Left lung (tissue), 10 donors: ENCODE results near the gene SLC17A1. TPM values are rescaled to one million over a fixed set of nuclear protein-coding genes. Genes with fewer than 3 reads are reported as not detected.
A peak's percentile ranks its signal among the peaks of the same experiment; 100 is the strongest.

ENCODE experiments used
- ATAC-seq: fragments of 200-7000 bp; cut with Tn5 transposase; one replicate; pipeline ENCODE4 v1.9.1; 2020; ENCODE audit warnings: moderate library complexity
- DNase-seq, 4 donors: peaks; one replicate each; pipeline ENCODE4 v3.0.0-alpha.2; 2013 to 2020
- H3K27ac ChIP-seq, 2 donors: fragments of 200-600 bp; sonication (generic) in 1 of 2; one replicate each; pipeline versions ENCODE4 v1.5.0 to v1.8.0; 2020 to 2021
- H3K27me3 ChIP-seq, 2 donors: fragments of 200-600 bp; sonication (generic) in 1 of 2; one replicate each; pipeline versions ENCODE4 v1.5.0 to v1.8.0; 2020 to 2021
- H3K36me3 ChIP-seq, 2 donors: fragments of 200-600 bp; sonication (generic) in 1 of 2; one replicate each; pipeline versions ENCODE4 v1.5.0 to v1.8.0; 2020 to 2021
- H3K4me1 ChIP-seq, 2 donors: fragments of 200-600 bp; one replicate each; pipeline ENCODE4 v1.8.0; 2021
- H3K4me3 ChIP-seq, 2 donors: fragments of 200-600 bp; sonication (generic) in 1 of 2; one replicate each; pipeline versions ENCODE4 v1.5.0 to v1.8.0; 2020 to 2021; ENCODE audit warnings: mild to moderate bottlenecking in 1 of 2
- H3K9me3 ChIP-seq, 2 donors: fragments of 200-600 bp; sonication (generic) in 1 of 2; one replicate each; pipeline versions ENCODE4 v1.5.0 to v1.8.0; 2020 to 2021
- intact Hi-C, 2 donors: fragments of 100-400 bp; cut with DNase I; formaldehyde crosslinking; loops; one replicate each; pipeline versions ENCODE4 v1.11.2 to v1.14.2; 2022
- polyA plus RNA-seq, 6 donors: library from polyadenylated mRNA; unstranded; fragments of 120-200 nt; gene quantifications; one replicate each; pipeline ENCODE4 v1.2.1, GENCODE V29; 2013; ENCODE audit not compliant: insufficient read length in 6 of 6
- total RNA-seq, 2 donors: library from RNA; stranded (reverse); fragmentation: NEBNext Ultra II Directional; extraction: Animal tissue kit (Norgen Biotek cat#: 25700); gene quantifications; one replicate each; pipeline ENCODE4 v1.2.1, GENCODE V29; 2021
- TF ChIP-seq, protein P1 (sequence below), 2 donors: fragments of 200-600 bp; sonication (generic) in 1 of 2; IDR thresholded peaks; one replicate each; pipeline versions ENCODE4 v1.5.0 to v1.8.0; 2021; ENCODE audit warnings: antibody characterized with exemption in 2 of 2
- donor health status: DM: no; HTN: yes; CAD: no.
- donor health status: DM: no; HTN: no; CAD: no.

The SLC17A1 gene
- total and polyA plus RNA-seq, 8 donors, result 0.22 to 0.48 (median 0.30) TPM; not detected in 3

DNA sequence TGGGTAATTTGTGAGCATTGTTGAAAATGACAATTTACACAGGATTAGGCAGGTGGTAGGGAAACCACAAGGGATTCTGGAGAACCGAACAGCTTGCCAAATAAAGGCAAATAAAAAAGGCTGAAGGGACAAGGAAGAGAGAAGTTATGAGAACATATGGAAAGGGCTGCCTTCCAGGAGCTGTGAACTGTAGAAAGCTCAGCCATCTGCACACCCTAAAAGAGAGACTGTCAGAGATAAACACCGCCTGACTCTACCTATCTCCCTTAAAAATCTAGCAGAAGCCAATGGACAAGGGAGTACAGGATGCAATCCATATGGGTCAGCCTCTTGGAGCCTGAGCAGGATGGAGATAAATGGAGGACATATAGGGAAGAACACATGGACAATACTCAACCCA lies 12.7 kb upstream of the SLC17A1 start:
- H3K27ac ChIP-seq, result no peak overlapping the region

DNA sequence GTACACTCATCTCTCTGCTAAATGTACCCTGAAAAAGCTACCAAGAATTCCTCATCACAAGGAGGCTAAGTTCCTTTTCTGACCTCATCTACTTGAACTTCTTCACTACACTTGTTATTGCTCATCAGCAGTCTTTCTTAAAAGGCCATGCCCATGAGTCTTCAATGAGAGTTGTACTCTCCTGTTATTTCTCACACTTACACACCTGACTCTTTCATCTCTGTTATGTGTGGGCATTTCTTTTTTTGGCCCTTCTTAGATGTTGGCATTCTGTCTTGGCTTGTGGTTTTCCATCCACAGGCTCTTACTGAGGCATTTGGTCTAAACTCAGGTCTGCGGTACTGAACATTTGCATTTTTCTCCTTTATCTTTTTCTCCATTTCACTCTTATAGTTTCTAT lies 10.7 kb upstream of the SLC17A1 start:
- intact Hi-C loops, result no loop called here
- TF ChIP-seq, protein P1, sequence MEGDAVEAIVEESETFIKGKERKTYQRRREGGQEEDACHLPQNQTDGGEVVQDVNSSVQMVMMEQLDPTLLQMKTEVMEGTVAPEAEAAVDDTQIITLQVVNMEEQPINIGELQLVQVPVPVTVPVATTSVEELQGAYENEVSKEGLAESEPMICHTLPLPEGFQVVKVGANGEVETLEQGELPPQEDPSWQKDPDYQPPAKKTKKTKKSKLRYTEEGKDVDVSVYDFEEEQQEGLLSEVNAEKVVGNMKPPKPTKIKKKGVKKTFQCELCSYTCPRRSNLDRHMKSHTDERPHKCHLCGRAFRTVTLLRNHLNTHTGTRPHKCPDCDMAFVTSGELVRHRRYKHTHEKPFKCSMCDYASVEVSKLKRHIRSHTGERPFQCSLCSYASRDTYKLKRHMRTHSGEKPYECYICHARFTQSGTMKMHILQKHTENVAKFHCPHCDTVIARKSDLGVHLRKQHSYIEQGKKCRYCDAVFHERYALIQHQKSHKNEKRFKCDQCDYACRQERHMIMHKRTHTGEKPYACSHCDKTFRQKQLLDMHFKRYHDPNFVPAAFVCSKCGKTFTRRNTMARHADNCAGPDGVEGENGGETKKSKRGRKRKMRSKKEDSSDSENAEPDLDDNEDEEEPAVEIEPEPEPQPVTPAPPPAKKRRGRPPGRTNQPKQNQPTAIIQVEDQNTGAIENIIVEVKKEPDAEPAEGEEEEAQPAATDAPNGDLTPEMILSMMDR (IDR thresholded peaks at IDR 0.05), result no peak
- no peak for DNase-seq
- Histone ChIP-seq H3K4me1 (no peaks in the 10 kb centered on the region), H3K9me3 (no peaks in the 10 kb centered on the region), H3K36me3 (no peaks in the 10 kb centered on the region), H3K4me3 (no peak overlapping the region), H3K27me3 (no peaks in the 10 kb centered on the region), H3K27ac (no peak overlapping the region)
- ATAC-seq, result no peak

More for the DNA sequence above, 12.7 kb upstream of the SLC17A1 start:
- DNase-seq (no peak), ATAC-seq (no peak)
- no peaks in the 10 kb centered on the region for H3K4me1 ChIP-seq
- H3K9me3 ChIP-seq, result no peaks in the 10 kb centered on the region
- H3K27me3 ChIP-seq, result no peaks in the 10 kb centered on the region
- intact Hi-C loops, result no loop called here
- TF ChIP-seq, protein P1 (IDR thresholded peaks at IDR 0.05), result no peak
- no peak overlapping the region for H3K4me3 ChIP-seq
- no peaks in the 10 kb centered on the region for H3K36me3 ChIP-seq

DNA sequence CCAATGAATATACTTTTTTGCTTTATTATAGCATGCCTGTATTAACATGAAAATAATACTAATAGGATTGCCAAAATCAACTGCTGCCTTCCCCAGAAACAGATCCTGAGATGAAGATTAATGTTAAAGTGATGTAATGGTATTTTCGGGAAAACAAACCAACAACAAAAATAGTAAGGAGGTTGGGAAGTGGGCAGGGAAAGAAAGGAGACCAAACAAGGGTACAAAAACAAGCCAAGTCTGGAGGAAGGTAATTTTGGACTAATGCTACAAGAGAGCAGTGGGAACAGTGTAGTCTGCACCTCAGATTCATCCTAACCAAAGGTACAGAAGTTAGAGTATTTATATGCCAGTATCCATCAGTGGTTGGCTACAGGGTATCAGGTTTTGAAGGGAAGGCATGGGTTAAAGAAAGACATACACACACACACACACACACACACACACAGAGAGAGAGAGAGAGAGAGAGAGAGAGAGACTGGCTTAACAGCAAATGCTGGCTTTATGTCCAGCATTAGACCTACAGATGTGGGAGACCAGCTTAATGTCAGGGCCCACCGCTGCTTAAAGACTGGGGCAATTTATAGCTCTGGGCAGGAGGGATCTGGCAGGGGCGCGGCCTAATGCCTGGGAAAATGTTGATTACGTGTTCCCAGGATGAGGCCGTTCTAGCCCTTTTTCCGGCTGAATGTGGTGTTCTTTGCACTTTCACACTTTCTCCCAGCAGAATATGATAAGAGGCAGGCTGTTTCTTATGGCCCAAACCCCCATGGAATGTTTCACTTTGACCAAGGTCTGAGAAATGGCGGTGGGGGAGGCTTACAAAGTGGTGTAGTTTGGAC lies 3.8 kb upstream of the SLC17A1 start:
- intact Hi-C loops, result no loop called here

DNA sequence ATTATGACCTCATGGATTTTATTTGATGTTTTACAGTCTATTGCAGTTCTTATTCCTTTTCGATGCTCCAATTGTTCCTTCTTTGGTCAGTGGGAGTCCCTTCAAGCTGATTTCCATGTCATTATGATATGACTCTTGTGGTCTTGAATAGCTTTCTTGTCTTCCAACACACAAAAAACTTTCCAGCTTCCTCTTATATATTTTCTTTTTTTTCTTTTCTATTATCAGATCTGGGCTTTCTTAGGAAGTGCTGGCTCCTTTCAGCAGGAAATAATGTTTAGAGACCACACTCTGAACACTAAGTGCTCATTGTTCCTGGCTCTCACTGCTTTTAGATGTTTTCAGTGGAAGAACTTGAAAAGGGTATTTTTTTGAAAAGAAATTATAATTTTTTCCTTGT lies 3.1 kb upstream of the SLC17A1 start:
- no peak for ATAC-seq
- H3K27ac ChIP-seq, result no peak overlapping the region
- DNase-seq, result no peak
- intact Hi-C loops, result no loop called here
- no peaks in the 10 kb centered on the region for H3K9me3 ChIP-seq
- H3K4me1 ChIP-seq, result no peaks in the 10 kb centered on the region
- TF ChIP-seq, protein P1 (IDR thresholded peaks at IDR 0.05), result no peak
- no peaks in the 10 kb centered on the region for H3K27me3 ChIP-seq
- no peaks in the 10 kb centered on the region for H3K36me3 ChIP-seq
- H3K4me3 ChIP-seq, result no peak overlapping the region

More for the DNA sequence above, 3.8 kb upstream of the SLC17A1 start:
- Histone ChIP-seq H3K4me3 (no peak overlapping the region), H3K27ac (peak overlapping the region in 1 of 2 donors; percentile 28), H3K27me3 (no peaks in the 10 kb centered on the region), H3K9me3 (no peaks in the 10 kb centered on the region), H3K36me3 (no peaks in the 10 kb centered on the region), H3K4me1 (no peaks in the 10 kb centered on the region)
- TF ChIP-seq, protein P1 (IDR thresholded peaks at IDR 0.05), result no peak
- ATAC-seq (no peak), DNase-seq (no peak)

DNA sequence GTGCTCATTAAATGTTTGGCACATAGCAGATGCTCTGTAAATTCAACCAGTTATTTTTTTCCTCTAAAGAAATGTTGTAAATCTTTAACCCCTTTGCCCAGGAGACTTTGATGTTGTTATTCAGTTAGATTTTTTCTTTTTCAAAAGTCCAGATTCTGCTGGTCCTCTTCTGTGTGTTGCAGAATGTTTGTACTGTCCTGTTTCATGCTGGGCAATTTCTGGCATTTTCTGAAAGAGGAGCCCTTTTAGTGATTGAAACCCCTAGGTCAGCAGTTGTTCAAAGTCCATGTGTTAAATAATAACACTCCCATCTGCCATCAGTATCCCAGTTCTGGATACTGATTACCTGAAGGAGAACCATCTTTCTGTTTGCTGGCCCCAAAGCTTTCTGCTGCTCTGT lies 1.3 kb upstream of the SLC17A1 start:
- Histone ChIP-seq H3K27ac (no peak overlapping the region), H3K9me3 (no peaks in the 10 kb centered on the region), H3K27me3 (no peaks in the 10 kb centered on the region), H3K4me1 (no peaks in the 10 kb centered on the region), H3K4me3 (no peak overlapping the region), H3K36me3 (no peaks in the 10 kb centered on the region)
- ATAC-seq (no peak), DNase-seq (no peak)
- TF ChIP-seq, protein P1 (IDR thresholded peaks at IDR 0.05), result no peak
- intact Hi-C loops, result no loop called here
